CD1c-positive myeloid dendritic cell (primary cell): ENCODE measurements around the gene HTATIP2.
"Not testable (repeated sequence)": the region's sequence is repeated elsewhere in the genome, so short reads cannot be mapped to it uniquely, and the experiment has no call there.

ENCODE experiments used
- DNase-seq: peaks from one replicate; pipeline ENCODE4 v3.0.0-alpha.2; 2016; ENCODE audit errors: extremely low spot score

HTATIP2 gene

DNA sequence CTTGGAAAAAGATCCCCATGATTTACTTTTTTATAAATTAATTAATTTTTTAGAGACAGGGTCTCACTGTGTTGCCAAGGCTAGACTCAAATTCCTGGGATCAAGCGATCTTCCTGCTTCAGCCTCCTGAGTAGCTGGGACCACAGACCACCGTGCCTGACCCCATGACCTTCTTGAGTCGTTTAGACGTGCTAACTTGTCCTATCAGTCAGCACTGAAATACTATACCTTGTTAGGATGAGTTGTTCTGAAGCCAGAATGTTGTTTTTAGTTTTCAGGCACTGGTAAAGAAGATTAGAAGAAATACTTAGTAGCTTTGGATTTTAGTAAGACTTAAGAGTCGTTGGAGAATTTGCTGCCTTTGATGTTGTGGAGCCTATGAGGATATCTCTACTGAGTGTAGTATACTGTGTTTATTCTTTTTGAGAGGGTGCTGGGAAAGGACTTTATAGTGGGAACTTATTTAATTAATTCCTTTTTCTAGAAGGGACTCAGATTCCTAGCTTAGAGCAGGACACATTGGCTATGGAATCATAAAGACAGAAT is 8.6 kb downstream of the HTATIP2 start:
- DNase-seq: no peak

GRCh38 chr11:20373147-20373546 is 9.6 kb downstream of the HTATIP2 start:
- no peak for DNase-seq

DNA sequence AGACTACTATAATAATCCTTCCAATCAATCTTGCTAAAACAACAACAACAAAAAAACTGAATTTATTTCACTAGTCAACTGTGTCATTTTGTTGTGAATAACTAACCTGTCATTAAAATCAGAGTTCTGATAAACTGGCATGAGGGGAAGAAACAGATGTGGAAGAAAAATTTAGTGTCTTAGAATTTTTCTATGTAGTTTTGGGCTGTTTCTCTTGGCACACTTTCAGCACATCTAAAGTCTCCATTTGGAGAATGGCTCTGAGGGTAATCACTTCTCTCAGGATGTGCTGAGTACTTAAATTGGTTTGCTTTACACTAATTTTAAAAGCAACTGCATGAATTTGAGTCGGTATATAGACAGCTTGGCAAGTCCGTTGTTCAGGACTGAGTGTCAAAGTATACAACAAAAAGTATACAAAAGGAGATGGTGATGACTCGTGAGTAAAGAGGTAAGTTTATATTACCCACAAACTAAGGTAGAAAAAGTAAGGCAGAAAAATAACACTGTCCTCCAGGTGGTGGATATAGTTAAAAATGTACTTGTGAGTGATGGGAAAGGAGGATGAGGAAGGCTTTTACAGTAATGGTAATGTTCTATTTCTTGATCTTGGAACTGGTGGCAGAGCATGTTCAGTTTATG is 10.2 kb downstream of the HTATIP2 start:
- no peak for DNase-seq

GRCh38 chr11:20374741-20375300 is 11.3 kb downstream of the HTATIP2 start:
- peak; percentile 60 for DNase-seq

GRCh38 chr11:20376162-20376730 is 12.7 kb downstream of the HTATIP2 start:
- no peak for DNase-seq

DNA sequence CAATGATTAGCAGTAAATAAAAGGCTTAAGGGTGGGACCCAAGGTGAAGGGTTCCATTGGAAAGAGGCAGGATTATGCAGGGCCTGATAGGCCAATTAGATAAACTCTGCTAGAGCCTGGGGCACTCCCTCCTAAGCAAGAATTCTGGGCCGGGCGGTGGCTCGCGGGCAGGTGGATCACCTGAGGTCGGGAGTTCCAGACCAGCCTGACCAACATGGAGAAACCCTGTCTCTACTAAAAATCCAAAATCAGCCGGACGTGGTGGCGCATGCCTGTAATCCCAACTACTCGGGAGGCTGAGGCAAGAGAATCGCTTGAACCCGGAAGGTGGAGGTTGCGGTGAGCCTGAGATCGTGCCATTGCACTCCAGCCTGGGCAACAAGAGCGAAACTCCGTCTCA is 22.5 kb downstream of the HTATIP2 start:
- not testable (repeated sequence) for DNase-seq

- peak; percentile 99 for DNase-seq
Measured at GRCh38 chr11:20387261-20388095, 24.0 kb downstream of the HTATIP2 start, which contains the start of gene PRMT3. TSS of gene PRMT3 (plus strand) at chr11:20387716. CDS start at chr11:20387747, 31 bp downstream.

- peak; percentile 12 for DNase-seq
Measured at GRCh38 chr11:20388096-20389055, 24.9 kb downstream of the HTATIP2 start.

DNA sequence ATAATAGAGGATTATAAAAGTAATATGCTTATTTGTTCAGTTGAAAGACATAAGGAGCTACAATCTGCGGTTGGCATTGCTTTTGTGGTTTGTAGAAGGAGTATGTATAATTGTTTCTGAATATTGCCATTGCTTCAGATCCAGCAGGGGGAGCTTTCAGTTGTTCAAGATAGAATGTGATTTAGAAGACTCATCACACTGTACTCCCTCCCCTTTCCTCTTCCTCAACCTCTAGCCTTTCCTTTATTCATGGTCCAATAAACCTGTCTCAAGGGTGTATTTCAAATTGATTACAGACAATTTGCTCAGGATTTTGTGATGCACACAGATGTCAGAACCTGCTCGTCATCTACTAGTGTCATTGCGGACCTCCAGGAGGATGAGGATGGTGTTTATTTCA is 33.8 kb downstream of the HTATIP2 start:
- DNase-seq: peak; percentile 34

DNA sequence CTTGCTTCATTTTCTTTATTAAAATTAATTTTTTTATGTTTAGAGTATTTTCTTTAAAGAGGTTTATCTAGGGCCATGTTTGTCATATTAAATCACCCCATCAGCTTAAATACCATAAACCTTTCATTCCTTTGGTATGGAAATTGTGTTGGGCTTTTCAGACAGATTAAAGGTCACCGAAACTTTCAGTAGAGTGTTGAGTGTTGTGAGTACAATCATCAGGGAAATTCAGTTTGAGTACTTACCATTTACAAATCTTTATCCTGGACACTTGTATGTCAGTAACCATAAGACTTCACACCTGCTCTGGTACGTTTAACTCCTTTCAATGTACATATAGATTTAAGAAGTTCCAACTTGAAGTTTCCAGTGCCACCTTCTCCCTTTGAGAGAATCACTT is 36.0 kb downstream of the HTATIP2 start:
- DNase-seq: no peak

DNA sequence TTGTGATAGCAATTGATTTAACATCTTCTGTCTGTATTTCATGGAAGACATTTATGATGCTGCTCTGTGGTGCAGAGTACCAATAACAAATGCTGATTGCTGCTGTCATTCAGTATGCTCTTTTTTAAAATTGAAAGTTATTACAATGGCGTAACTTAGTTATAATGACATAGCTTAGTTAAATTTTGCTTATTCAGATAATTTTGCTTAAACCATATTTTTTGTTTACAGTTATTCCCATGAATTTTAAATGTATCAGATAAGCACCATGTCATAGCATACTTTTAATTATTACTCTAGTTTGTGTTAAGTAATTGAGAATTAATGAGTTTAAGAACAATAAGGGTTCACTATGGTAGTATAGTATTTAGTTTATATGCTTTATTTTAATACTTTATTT is 39.5 kb downstream of the HTATIP2 start:
- DNase-seq: no peak

DNA sequence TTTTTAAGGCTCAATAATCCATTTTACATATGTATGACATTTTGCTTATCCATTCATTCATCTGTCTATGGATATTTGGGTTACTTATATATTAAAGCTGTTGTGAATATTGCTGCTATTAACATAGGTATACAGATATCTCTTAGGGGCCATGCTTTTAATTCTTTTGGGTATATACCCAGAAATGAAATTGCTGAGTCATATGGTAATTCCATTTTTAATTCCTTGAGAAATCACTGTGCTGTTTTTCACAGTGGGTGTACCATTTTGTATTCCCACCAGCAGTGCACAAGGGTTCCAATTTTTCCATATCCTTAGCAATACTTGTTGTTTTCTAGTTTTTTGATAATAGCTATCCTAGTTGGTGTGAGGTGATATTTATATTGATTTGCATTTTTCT is 43.0 kb downstream of the HTATIP2 start:
- DNase-seq: no peak

- DNase-seq: no peak
Measured at GRCh38 chr11:20407344-20407743, 43.8 kb downstream of the HTATIP2 start.

- DNase-seq: no peak
Measured at GRCh38 chr11:20415432-20415831, 51.9 kb downstream of the HTATIP2 start.

DNA sequence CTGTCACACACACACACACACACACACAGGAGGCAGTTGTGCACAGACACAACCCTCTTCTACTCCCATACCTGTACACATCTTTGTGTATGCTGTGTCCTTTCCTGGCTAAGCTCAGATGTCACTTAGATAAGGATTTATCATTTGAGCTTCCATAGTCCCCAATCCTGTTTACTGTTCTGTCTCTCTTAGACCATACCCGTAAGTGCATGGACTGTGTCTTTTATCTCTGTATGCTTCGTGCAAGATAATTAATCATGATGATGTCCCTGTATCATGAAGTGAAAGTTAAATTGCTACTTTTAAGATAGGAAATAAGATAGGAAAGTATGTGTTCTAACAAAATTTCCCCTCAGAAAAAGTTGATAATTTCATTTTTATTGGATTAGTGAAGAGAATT is 54.3 kb downstream of the HTATIP2 start:
- no peak for DNase-seq

DNA sequence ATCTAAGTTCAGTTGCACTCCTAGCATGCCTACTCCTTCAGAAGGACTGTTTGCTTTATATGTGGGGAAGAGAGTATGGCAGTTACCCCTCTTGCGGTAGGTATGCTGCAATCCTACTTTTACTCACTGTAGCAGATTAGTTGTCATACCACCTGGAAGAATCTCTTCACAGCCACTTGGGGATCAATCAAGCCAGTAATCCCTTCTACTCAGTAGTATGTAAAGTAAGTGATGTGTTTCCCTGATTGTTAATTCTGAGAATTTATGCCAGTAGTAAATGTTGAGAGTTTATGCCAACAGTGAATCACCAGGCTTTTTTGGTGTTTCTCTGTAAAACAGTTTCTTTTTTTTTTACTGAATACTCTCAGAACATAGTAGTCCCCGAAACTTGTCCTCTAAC is 58.4 kb downstream of the HTATIP2 start:
- DNase-seq: no peak

GRCh38 chr11:20429216-20429615 is 65.7 kb downstream of the HTATIP2 start:
- DNase-seq: no peak
